Epithelial cell of proximal tubule (primary cell): ENCODE measurements around the gene AHNAK2. TPM values are rescaled to one million over a fixed set of nuclear protein-coding genes. Genes with fewer than 3 reads are reported as not detected.

Source experiments
- DNase-seq: peaks from one replicate; pipeline ENCODE4 v3.0.0-alpha.2; 2011; ENCODE audit warnings: low read depth
- H3K4me3 ChIP-seq: 2 replicates; pipeline ENCODE4 v1.5.1; 2011; ENCODE audit warnings: low read depth, mild to moderate bottlenecking, low read length
- CTCF ChIP-seq: conservative IDR thresholded peaks from 2 replicates; pipeline ENCODE4 v1.5.1; 2012; ENCODE audit warnings: low read depth, mild to moderate bottlenecking, low read length
- total RNA-seq: library from RNA; depleted of rRNA; stranded (reverse); fragments of >200 nt; gene quantifications from 2 replicates; pipeline ENCODE4 v1.2.3, GENCODE V29; 2015

Gene AHNAK2
- total RNA-seq, 1 donor from 2014 or later = 20.8 TPM

- no peak for TF ChIP-seq CTCF
- H3K4me3 ChIP-seq = no peak overlapping the region
- DNase-seq = no peak
These were observed 33.3 kb upstream of the AHNAK2 start for GRCh38 chr14:105011312-105011990.

GRCh38 chr14:105010891-105011291 is 32.7 kb upstream of the AHNAK2 start:
- DNase-seq = no peak

DNA sequence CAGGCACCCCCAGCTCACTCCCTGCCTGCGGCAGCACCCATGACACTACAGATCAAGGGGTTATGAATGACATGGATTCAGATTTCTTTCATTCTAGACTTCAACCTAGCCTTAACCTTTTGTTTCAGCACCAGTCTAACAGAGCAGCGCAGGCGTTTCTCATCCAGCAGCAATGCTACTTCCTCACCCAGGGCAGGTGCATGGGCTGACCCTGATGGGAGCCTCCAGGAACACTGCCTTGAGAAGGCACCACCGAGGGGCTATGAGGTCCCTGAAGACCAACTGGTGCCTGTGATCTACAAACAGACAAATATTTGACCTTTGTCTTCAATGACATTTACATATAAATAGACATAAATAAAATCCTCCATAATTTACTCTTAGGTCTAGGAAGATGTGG is 31.9 kb upstream of the AHNAK2 start:
- TF ChIP-seq CTCF = no peak
- H3K4me3 ChIP-seq = no peak overlapping the region
- no peak for DNase-seq

More at GRCh38 chr14:105010891-105011291, 32.7 kb upstream of the AHNAK2 start:
- TF ChIP-seq CTCF = no peak
- no peak overlapping the region for H3K4me3 ChIP-seq

- no peak overlapping the region for H3K4me3 ChIP-seq
- DNase-seq = no peak
- no peak for TF ChIP-seq CTCF
These were observed 29.6 kb upstream of the AHNAK2 start for GRCh38 chr14:105007593-105008264.

GRCh38 chr14:105006831-105007592 is 28.8 kb upstream of the AHNAK2 start:
- no peak for DNase-seq
- no peak overlapping the region for H3K4me3 ChIP-seq
- no peak for TF ChIP-seq CTCF

DNA sequence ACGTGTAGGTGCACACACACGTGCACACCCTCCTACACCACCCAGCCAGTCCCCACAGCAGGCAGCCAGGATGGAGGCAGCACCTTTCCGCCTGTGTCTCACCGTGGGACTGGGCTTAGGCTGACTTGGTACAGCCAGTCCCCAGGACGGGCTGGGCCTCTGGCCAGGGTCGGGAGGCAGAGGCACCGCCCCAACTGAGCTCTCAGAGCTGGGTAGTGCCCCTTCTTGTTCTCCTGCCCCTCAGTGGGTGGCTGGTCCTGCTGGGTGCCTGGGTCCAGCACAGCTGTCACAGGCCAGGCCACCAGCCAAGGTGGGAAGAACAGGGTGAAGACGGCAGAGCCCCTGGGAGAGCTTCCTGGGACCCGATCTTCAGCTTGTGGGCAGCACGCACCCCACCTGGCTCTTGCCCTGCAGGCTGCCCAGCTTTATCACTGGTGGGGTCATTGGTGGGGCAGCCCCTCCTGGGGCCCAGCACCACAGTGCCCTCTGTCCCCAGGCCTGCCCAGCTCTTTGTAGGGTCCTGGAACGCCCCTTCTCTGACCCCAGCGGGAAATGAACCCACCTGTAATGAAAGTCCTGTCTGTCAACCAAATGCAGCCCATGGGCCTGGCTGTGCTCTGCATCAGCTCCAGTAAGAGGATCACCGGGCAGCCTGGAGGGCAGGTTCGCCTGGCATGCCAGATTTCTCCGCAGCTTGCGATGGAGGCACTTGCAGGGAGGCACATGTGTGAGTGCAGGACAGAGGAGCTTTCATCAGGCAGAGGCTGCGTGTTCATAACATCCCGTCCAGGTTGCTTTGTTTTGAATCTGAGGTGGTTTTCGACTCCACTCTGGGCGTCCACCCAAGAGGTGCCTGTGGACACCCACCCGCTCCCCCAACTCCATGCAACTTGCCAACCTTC is 28.0 kb upstream of the AHNAK2 start:
- H3K4me3 ChIP-seq = no peak overlapping the region
- no peak for TF ChIP-seq CTCF
- no peak for DNase-seq
